KMS-11 (cell line): ENCODE results near the gene NR2F1-AS1.

Experiments
- H2AFZ ChIP-seq: fragments of 200-600 bp; sonication (generic); 2 replicates; pipeline ENCODE4 v1.6.1; 2016; ENCODE audit warnings: antibody characterized with exemption, mixed run types, low read depth
- H3K27ac ChIP-seq: fragments of 200-600 bp; sonication (generic); 2 replicates; pipeline ENCODE4 v1.6.1; 2016; ENCODE audit warnings: mild to moderate bottlenecking, mixed run types
- H3K27me3 ChIP-seq: fragments of 200-600 bp; sonication (generic); 2 replicates; pipeline ENCODE4 v1.6.1; 2017; ENCODE audit warnings: mild to moderate bottlenecking, low read depth, mixed run types, moderate library complexity; ENCODE audit not compliant: insufficient read depth
- H3K36me3 ChIP-seq: fragments of 200-600 bp; sonication (generic); 2 replicates; pipeline ENCODE4 v1.6.1; 2017; ENCODE audit warnings: mild to moderate bottlenecking, mixed run types; ENCODE audit not compliant: insufficient read depth
- H3K4me1 ChIP-seq: fragments of 200-600 bp; sonication (generic); 2 replicates; pipeline ENCODE4 v1.6.1; 2016; ENCODE audit warnings: mild to moderate bottlenecking, low read depth, mixed run types; ENCODE audit not compliant: poor library complexity, severe bottlenecking
- H3K4me2 ChIP-seq: fragments of 200-600 bp; sonication (generic); 2 replicates; pipeline ENCODE4 v1.7.0; 2016; ENCODE audit warnings: mild to moderate bottlenecking, mixed run types
- H3K4me3 ChIP-seq: fragments of 200-600 bp; sonication (generic); IDR thresholded peaks from 2 replicates; pipeline ENCODE4 v1.6.1; 2017; ENCODE audit warnings: low read depth, low read length, mixed read lengths; ENCODE audit not compliant: insufficient read depth
- H3K79me2 ChIP-seq: fragments of 200-600 bp; sonication (generic); 2 replicates; pipeline ENCODE4 v1.6.1; 2016; ENCODE audit warnings: low read depth, mixed run types; ENCODE audit not compliant: insufficient read depth
- H3K9ac ChIP-seq: fragments of 200-600 bp; sonication (generic); 2 replicates; pipeline ENCODE4 v1.6.1; 2016; ENCODE audit warnings: mild to moderate bottlenecking, mixed run types
- H4K20me1 ChIP-seq: fragments of 200-600 bp; sonication (generic); 2 replicates; pipeline ENCODE4 v1.6.1; 2016; ENCODE audit warnings: mild to moderate bottlenecking, mixed run types; ENCODE audit not compliant: insufficient read depth
- CTCF ChIP-seq: fragments of 200-600 bp; sonication (generic); conservative IDR thresholded peaks from 2 replicates; pipeline ENCODE4 v1.6.1; 2017; ENCODE audit warnings: low read depth, mild to moderate bottlenecking, antibody characterized with exemption, low read length, moderate library complexity, mixed read lengths

The NR2F1-AS1 gene

GRCh38 chr5:93576994-93577853 lies 3.8 kb downstream of the NR2F1-AS1 start:
- Histone ChIP-seq H3K9ac (no peak overlapping the region), H3K36me3 (no peaks in the 10 kb centered on the region), H3K4me3 (no peak overlapping the region), H3K27ac (no peak overlapping the region), H4K20me1 (no peaks in the 10 kb centered on the region), H3K4me2 (no peak overlapping the region), H2AFZ (no peak overlapping the region), H3K27me3 (no peaks in the 10 kb centered on the region), H3K4me1 (peaks cover 3% of the 10 kb centered on the region), H3K79me2 (no peaks in the 10 kb centered on the region)
- no peak for TF ChIP-seq CTCF

- H3K4me1 ChIP-seq = no peaks in the 10 kb centered on the region
- H3K27me3 ChIP-seq = no peaks in the 10 kb centered on the region
- no peaks in the 10 kb centered on the region for H4K20me1 ChIP-seq
- no peak overlapping the region for H3K9ac ChIP-seq
- H3K4me3 ChIP-seq = no peak overlapping the region
- no peak overlapping the region for H3K27ac ChIP-seq
- no peak for TF ChIP-seq CTCF
- no peak overlapping the region for H3K4me2 ChIP-seq
- no peaks in the 10 kb centered on the region for H3K79me2 ChIP-seq
- H2AFZ ChIP-seq = no peak overlapping the region
- no peaks in the 10 kb centered on the region for H3K36me3 ChIP-seq
Measured at GRCh38 chr5:93575461-93576414, 5.3 kb downstream of the NR2F1-AS1 start.

- Histone ChIP-seq H4K20me1 (no peaks in the 10 kb centered on the region), H3K4me3 (no peak overlapping the region), H3K79me2 (no peaks in the 10 kb centered on the region), H3K4me1 (no peaks in the 10 kb centered on the region), H3K27me3 (no peaks in the 10 kb centered on the region), H3K36me3 (no peaks in the 10 kb centered on the region), H3K9ac (no peak overlapping the region), H3K4me2 (no peak overlapping the region), H3K27ac (no peak overlapping the region), H2AFZ (no peak overlapping the region)
- no peak for TF ChIP-seq CTCF
Measured at GRCh38 chr5:93574491-93575305, 6.3 kb downstream of the NR2F1-AS1 start.
